ENCODE data around the gene RAB40B.
"Not testable (repeated sequence)": the region's sequence is repeated elsewhere in the genome, so short reads cannot be mapped to it uniquely, and the experiment has no call there.

Gene RAB40B

DNA sequence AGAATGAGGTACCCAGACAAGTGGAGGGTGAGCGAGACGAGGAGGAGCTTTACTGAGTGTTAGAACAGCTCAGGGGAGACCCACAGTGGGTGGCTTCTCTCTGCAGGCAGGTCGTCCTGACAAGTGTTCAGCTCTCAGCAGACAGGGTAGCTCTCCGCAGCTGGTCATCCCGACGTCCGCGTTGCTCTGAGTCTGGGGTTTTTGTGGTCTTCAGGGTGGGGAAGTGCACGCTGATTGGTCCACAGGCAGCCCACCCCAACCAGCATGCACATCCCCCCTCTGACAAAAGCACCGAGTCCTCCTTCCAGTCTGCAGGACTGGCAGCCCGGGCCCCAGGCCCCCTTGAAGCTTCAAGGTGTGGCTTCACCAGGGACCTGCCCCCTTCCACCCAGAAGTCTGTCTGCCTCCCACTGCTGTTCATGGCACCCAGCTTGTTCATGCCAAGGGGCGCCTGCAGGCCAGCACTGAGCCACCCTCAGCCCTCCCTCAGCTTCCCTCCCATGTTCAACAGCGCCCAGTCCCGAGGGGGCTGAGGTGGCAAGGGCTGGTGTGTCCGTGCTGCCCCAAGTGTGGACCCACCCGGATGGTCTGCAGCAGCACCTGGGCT is 30.4 kb downstream of the RAB40B start:
- DNase-seq (ENCODE audit: low spot score) (no peak), FAIRE-seq (no peak)

DNA sequence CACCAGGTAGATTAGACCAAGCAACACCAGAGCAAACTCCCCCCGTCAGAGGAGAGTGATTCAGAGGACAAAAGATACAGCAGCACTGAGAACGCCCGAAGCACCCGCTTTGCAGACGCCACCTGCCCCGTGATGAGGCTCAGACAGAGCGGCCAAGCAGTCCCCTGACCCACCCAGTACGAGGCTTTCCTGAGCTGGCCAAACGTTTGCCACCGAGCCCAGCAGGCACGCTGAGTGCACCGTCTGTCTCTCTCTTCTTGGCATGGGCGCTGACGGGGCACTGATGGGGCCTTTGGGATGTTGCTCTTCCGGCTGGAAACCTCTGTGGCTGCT is 30.9 kb downstream of the RAB40B start:
- FAIRE-seq, result peak; percentile 9
- DNase-seq (ENCODE audit: low spot score), result no peak

- no peak for DNase-seq (ENCODE audit: low spot score)
- FAIRE-seq, result no peak
Measured at GRCh38 chr17:82666931-82667667, 31.4 kb downstream of the RAB40B start.

- FAIRE-seq (no peak), DNase-seq (ENCODE audit: low spot score) (no peak)
Measured at GRCh38 chr17:82665891-82666290, 32.6 kb downstream of the RAB40B start.

DNA sequence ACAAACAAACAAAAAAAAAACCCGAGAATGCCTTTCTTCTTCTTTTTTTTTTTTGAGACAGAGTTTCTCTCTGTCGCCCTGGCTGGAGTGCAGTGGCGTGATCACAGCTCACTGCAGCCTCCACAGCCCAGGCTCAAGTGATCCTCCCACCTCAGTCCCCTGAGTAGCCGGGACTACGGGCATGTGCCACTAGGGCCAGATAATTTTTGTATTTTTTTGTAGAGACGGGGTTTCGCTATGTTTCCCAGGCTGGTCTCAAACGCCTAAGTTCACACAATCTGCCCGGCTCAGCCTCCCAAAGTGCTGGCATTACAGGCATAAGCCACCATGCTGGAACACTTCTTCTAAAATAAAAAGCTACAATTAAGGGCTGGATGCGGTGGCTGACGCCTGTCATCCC is 33.3 kb downstream of the RAB40B start:
- no peak for DNase-seq (ENCODE audit: low spot score)
- FAIRE-seq, result no peak

DNA sequence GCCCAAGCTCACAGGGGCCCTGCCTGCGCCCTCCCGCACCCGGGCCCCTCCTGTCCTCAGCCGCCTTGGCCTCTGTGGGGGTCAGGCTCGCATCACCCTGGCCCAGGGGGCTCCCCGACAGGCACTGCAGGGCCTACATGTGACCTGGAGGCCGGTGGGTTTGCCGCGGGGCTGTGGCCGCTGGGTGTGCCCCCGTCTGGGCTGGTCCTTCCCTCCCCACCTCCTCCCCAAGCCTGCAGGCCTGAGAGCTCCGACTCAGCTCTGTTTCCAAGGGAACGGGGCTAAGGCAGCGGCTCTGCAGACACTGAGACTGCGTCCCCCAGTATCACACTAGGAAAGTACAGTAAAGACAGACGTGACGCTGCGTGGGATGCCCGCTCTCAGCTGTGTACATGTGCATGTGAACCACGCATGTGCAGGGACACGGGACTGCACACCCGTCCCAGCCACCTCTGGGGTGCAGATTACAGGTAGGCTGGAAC is 33.8 kb downstream of the RAB40B start:
- DNase-seq (ENCODE audit: low spot score), result no peak
- no peak for FAIRE-seq

- FAIRE-seq (peak; percentile 13), DNase-seq (ENCODE audit: low spot score) (no peak)
Measured at GRCh38 chr17:82664276-82664575, 34.3 kb downstream of the RAB40B start.

- no peak for DNase-seq (ENCODE audit: low spot score)
- no peak for FAIRE-seq
Measured at GRCh38 chr17:82663381-82664275, 34.9 kb downstream of the RAB40B start.

GRCh38 chr17:82662711-82663261 is 35.7 kb downstream of the RAB40B start:
- DNase-seq (ENCODE audit: low spot score) (no peak), FAIRE-seq (no peak)

DNA sequence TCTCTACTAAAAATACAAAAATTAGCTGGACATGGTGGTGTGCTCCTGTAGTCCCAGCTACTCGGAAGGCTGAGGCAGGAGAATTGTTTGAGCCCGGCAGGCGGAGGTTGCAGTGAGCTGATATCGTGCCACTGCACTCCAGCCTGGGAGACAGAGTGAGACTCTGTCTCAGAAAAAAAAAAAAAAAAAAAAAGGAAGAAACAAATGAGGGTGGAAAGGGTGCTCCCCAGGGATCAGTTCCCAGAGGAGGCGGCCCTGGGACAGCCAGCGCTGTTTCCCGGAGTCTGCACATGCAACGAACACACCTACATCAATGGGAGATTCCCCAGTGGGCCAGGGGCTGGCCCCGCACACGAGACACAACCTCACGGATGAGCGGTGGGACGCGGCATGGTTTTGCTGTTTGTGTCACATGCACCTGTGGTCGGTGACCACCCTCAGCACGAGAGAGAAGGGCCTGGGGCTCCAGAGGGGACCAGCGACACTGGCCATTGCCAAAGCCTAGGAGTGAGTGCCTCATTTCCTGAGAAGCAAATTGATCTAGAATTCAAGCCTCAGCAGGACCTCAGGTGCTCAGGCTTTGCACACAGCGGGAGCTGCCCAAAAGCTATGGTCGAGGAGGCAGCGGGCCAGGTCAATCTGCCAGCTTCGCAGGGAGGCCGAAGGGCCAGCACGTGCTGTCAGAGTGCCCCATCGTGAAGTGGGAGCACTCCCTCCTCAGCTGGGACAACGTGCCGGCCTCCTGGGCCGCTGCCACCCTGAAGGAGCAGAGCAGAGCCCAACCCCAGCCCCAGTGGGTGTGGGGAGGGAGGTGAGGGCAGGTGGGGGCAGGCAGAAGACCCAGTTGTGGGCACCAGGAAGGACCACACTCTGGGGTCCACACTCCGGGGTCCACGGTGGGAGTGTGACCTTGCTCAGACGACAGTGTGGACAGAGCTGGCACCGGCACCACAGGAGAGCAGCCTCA is 36.5 kb downstream of the RAB40B start:
- no peak for FAIRE-seq

GRCh38 chr17:82659886-82660285 is 38.6 kb downstream of the RAB40B start:
- no peak for DNase-seq (ENCODE audit: low spot score)

More for the DNA sequence above, 36.5 kb downstream of the RAB40B start:
- no peak for DNase-seq (ENCODE audit: low spot score)

DNA sequence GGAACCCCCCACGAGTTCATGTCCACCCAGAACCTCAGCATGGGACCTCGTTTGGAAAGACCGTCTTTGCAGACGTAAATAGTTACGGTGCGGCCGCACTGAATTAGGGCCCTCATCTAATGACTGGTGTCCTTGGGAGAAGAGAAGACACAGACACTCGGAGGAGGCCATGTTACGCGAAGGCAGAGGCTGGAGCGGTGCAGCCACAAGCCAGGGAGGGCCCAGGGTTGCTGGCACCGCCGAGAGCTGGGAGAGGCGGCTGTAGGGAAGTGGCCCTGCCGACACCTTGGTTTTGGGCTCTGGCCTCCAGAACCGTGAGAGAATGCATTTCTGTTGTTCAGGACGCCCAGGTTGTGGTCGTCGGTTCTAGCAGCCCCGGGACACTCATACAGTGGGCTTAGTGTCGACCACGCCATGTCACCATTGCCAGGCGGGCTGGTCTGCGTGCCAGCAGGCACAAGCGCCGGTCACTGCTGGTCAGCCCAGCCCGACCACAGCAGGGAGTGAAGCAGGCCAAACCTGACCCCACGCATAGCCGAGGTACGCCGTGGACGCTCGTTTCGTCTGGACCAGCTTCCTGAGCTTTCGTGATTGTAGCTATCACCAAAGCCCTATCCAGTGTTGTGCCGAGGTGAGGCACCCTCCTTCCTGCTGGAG is 39.6 kb downstream of the RAB40B start:
- peak; percentile 59 for FAIRE-seq

More at GRCh38 chr17:82659886-82660285, 38.6 kb downstream of the RAB40B start:
- FAIRE-seq, result no peak

DNA sequence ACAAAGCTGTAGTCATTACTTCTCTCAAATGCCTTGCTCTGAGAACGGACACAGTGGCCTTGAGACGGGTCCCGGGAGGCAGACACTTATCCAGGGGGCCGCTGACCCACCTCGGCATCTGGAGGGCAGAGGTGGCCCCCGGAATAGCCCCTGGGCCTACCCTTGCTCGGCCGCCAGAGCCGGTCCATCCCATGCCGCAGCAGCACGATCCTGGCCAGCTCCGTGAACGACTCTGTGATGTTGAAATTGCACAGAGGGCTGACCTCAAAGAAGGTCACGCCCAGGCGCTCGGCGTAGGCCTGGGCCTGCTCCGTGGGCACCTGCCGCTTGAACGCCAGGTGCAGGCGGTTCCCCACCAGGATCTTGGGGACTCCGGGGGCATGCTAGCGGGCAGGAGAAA is 40.2 kb downstream of the RAB40B start:
- FAIRE-seq, result no peak

More for the DNA sequence above, 39.6 kb downstream of the RAB40B start:
- no peak for DNase-seq (ENCODE audit: low spot score)

DNA sequence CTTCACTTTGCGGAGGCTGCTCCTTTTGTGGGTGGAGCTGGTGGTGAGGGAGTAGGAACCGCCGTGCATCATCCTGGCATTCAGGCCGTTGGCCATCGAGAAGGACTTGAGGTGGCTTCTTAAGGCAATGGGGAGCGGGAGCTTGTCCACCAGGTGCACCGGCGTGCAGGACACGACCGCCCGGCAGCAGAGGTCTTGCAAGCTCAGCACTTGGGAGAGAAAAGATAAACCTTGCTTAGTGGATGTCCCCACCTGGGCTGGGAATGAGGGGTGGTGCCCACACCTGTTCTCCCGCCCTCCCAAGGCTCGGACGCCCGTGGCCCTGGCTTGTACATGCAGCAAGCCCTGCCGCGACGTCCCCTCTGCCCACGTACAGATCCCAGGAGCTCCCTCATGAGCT is 40.6 kb downstream of the RAB40B start:
- FAIRE-seq (no peak), DNase-seq (ENCODE audit: low spot score) (no peak)

More for the DNA sequence above, 40.2 kb downstream of the RAB40B start:
- DNase-seq (ENCODE audit: low spot score), result no peak

GRCh38 chr17:82656266-82656665 is 42.2 kb downstream of the RAB40B start:
- DNase-seq (ENCODE audit: low spot score) (no peak), FAIRE-seq (no peak)

DNA sequence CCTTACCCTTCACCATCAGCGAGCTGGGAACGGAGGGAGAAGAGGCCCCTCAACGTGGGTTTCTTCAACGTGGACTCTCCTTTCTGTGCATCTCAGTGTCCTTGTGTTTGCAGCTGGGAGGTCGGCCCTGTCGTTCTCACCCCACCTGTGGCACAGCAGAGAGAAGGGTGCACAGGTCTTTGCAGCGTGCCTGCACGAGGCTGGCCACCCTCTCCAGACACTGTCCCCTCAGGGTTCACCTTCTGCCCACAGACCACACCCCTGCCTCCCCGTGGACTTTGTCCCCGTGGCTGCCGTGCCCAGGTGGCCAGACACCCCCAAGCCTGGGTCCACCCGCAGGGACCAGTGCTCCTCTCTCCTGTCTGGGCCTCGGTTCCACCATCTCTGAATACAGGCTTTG is 43.0 kb downstream of the RAB40B start:
- peak; percentile 63 for FAIRE-seq

GRCh38 chr17:82655038-82655479 is 43.4 kb downstream of the RAB40B start:
- DNase-seq (ENCODE audit: low spot score) (no peak), FAIRE-seq (no peak)

More for the DNA sequence above, 43.0 kb downstream of the RAB40B start:
- DNase-seq (ENCODE audit: low spot score), result no peak

- FAIRE-seq; DNase-seq (ENCODE audit: low spot score): not testable (repeated sequence)
Measured at GRCh38 chr17:82654611-82655010, 43.9 kb downstream of the RAB40B start.

DNA sequence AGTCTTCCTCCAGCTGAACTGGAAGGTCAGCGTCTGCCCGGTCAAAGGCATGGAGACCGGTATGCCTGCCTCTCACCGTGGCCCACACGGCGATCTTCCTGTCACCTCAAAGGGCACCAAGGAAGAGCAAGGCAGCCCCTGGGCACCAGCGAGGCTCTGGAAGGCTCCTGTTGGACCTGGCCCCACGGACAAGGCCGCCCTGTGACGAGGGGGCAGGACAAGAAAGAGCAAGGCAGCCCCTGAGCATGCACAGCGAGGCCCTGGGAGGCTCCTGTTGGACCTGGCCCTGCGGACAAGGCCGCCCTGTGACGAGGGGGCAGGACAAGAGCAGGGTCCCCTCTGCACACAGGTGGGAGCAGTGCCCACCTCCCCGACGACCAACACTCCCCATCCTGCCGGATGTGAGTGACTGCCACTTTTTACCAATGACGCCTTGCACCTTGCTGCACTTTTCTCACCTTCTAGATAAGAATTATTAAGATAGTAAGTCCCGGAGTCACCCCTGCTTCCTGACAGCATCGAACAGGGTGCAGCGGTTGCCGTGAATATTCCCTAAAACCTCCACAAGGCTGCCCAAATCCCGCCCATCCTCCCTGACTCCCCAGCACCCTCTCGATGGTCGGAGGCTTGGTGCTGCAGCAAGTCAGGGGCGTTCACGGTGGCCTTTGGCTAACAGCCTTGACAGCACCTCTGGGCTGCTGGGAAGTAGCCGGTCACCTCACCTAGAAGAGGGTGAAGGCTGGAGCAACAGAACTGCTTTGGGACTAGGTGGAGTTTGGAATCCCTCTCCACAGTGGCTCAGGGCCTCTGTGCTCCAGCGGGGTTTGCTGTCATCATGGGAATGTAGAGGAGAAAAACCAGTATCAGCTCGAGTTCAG is 44.6 kb downstream of the RAB40B start:
- FAIRE-seq, result no peak

More for the DNA sequence above, 44.6 kb downstream of the RAB40B start:
- DNase-seq (ENCODE audit: low spot score), result no peak

All from urothelium cell line (cell line).